Posterior cingulate gyrus (tissue), 11 donors: Measurements from ENCODE around the gene MPP1.

Experiments
- DNase-seq, 10 donors: peaks; one replicate each; pipeline versions ENCODE4 v3.0.0 to v3.0.0-alpha.2; 2020 to 2021; ENCODE audit warnings: mixed read lengths in 3 of 10
- intact Hi-C: fragments of 100-400 bp; cut with DNase I; formaldehyde crosslinking; loops from one replicate; pipeline ENCODE4 v1.15.1; 2023

Gene MPP1

GRCh38 chrX:154734061-154734781 lies 71.1 kb downstream of the MPP1 start:
- DNase-seq: peak in 2 of 10 donors; percentile 12 to 84
- intact Hi-C loops: no loop called here

DNA sequence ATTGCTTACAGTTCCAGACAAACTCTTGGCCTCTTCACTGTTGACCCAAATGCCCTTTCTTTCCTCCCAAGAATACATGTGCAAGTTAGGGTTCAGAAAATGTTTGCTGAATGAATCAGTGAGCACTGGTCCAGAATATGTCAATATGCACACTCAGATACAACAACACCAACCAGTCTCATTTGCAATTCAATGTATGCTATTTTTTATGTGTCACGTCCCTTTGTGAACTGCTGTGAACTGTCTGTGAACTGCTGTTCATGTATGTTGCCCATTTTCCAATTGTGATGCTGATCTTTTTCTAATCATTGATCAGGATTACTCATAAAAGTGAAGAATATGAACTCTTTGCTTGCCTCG lies 72.2 kb downstream of the MPP1 start:
- intact Hi-C loops: no loop called here
- DNase-seq: no peak

DNA sequence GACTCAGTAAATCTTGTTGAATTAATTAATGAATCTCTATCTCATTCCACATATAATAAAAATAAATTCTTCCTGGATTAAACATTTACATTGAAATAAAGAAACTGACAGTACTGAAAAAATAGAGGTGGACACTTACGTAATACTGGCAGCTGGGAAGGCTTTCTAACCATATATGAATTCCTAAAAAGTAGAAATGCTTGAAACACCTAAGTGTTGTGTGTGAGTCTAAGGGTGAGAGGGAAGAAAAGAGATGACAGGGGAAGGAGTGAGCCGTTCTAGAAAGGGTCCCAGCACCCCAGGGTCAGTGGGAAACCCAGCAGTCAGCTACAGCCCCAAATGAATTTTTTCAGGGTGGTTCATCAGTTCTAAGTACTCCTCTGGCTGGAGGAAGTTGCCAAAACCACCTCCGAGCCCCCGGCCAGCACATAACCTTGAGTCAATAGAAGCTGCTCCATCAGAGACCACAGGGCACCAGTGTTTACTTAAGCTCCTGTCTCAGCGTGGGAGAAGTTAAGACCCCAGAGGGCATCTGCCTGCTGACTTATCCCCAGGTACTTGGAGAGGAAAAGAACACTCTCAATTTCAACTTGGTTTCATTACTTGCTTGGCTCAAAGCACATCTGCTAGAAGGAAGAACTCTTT lies 72.7 kb downstream of the MPP1 start:
- no peak for DNase-seq
- intact Hi-C loops: no loop called here

DNA sequence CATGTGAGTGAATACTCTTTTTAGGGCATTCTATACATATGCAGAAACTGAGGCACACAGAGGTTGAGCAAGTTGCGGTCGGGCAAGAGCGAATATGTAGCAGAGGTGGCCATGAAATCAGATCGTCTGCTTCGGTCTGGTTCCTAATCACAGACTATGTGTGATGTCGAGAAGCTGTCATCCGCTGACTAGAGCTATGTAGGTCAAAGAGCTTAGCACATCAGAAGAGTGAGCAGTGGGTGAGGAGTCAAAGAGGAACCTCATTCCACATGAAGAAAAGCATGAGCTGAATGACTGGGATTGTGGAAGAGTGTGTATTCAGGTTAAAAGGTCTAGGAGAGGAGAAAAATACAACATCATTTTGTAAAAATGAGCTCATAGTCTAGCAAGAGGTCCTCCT lies 73.4 kb downstream of the MPP1 start:
- no peak for DNase-seq
- intact Hi-C loops: no loop called here

DNA sequence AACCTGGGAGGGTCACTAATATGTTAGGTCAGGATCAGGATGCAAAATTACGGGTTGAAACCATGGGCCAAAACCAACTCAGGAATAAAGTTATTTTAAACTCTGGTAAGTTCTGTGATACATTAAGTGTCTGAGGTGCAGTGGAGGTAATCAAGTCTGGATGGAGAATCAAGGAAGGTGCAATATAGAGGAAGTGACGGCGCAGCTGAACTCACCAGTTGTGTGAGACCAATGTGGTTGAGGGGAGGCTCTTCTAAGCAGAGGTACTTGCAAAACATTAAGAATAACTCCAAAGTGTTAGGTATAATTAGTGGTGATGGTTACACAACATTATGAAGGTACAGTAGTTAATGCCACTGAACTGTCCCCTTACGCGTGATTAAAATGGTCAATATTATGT lies 74.1 kb downstream of the MPP1 start:
- intact Hi-C loops: no loop called here
- no peak for DNase-seq

DNA sequence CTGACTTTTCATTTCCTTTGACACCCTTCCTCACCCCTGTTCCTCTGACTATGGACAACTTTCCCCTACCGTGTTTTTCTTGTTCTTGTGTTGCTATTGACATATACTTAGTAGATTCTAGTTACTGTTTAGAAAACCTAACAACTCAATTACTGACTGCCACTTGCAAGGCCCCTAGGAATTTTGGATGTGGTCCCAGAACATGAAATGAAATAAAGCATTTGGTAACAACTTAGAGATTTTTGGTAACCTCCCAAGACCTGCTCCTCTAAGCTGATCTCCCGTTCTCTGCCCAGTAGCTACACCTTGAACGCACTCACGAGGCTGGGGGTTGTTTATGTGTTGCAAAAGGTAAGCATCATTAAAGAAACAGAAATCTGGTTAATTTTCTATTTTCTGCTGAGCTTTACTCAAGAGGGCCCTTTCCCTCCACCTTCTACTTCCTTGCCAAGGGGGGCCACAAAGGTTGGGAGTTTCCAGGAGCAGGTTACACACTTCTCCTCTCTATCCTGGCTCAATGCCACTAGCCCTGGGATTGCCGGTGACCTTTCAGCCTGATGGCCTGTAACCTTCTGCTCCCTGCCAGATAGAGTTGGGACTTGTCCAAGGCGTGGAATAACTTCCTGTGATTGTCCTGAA lies 74.9 kb downstream of the MPP1 start:
- intact Hi-C loops: no loop called here
- no peak for DNase-seq

GRCh38 chrX:154729439-154729838 lies 75.8 kb downstream of the MPP1 start:
- intact Hi-C loops: no loop called here
- DNase-seq: no peak
